ENCODE data around the gene TADA1. TPM values are rescaled to one million over a fixed set of nuclear protein-coding genes. Genes with fewer than 3 reads are reported as not detected.

Gene TADA1
- total and polyA plus RNA-seq, 2 experiments from 2014 or later, result 21.8 to 22.0 TPM

- Mint-ChIP-seq H3K27me3 (ENCODE audit: insufficient read depth, low read depth, poor library complexity) (peaks cover 18% of the 10 kb centered on the region), H3K4me1 (peaks cover 16% of the 10 kb centered on the region), H3K9me3 (peaks cover 22% of the 10 kb centered on the region), H3K4me3 (no peak overlapping the region), H3K36me3 (ENCODE audit: low read depth) (peaks cover 22% of the 10 kb centered on the region; the same call in 2 of the 3 replicates), H3K27ac (no peak overlapping the region)
- Histone ChIP-seq H3K4me1 (ENCODE audit: insufficient read depth) (peaks cover 2% of the 10 kb centered on the region), H4K20me1 (replicated peaks; ENCODE audit: insufficient read depth) (no peaks in the 10 kb centered on the region), H3K27ac (ENCODE audit: low read depth) (no peak overlapping the region), H3K9me2 (ENCODE audit: insufficient read depth) (peaks cover 5% of the 10 kb centered on the region; the same call in 1 of the 2 replicates), H3F3A (replicated peaks; ENCODE audit: low read depth) (0 out of 2 replicates have a peak, but pooled peaks cover 4% of the 10 kb centered on the region), H3K4me2 (no peak overlapping the region), H2AFZ (no peak overlapping the region), H3K36me3 (ENCODE audit: insufficient read depth) (peaks cover 3% of the 10 kb centered on the region; the same call in 1 of the 2 replicates), H3K79me2 (replicated peaks; ENCODE audit: insufficient read depth) (no peaks in the 10 kb centered on the region), H3K27me3 (ENCODE audit: insufficient read depth) (peaks cover 18% of the 10 kb centered on the region), H3K4me3 (no peak overlapping the region)
- DNase-seq (ENCODE audit: low spot score) (no peak), ATAC-seq (no peak)
- no peak for TF ChIP-seq CREB1 (CRISPR knock-in tag; IDR thresholded peaks at IDR 0.05; ENCODE audit: low read depth)
- TF ChIP-seq ETS1 (IDR thresholded peaks at IDR 0.05), result no peak
- no peak for TF ChIP-seq ZNF331 (CRISPR knock-in tag; IDR thresholded peaks at IDR 0.05; ENCODE audit: low read depth)
- TF ChIP-seq NANOG (IDR thresholded peaks at IDR 0.05; ENCODE audit: borderline replicate concordance), result no peak
- TF ChIP-seq EZH2phosphoT487 (IDR thresholded peaks at IDR 0.05; ENCODE audit: unreplicated experiment), result no peak
- no peak for TF ChIP-seq POLR2AphosphoS5 (IDR thresholded peaks at IDR 0.05; ENCODE audit: low read depth)
- no peak for TF ChIP-seq ZNF462 (CRISPR knock-in tag; IDR thresholded peaks at IDR 0.05)
- no peak for TF ChIP-seq JUNB (IDR thresholded peaks at IDR 0.05; ENCODE audit: unreplicated experiment)
Observed at GRCh38 chr1:166915042-166915441, 39.0 kb upstream of the TADA1 start.
